Stimulated activated naive CD8-positive, alpha-beta T cell treated with anti-CD3 and anti-CD28 coated beads, Interleukin-15, amount 100 ng/mL, for 72 hours (primary cell): Measurements from ENCODE around the gene STAT5A.
"Not testable (repeated sequence)": the region's sequence is repeated elsewhere in the genome, so short reads cannot be mapped to it uniquely, and the experiment has no call there.

Source experiments
- ATAC-seq: fragments of 150-1000 bp; cut with Tn5 transposase; 2 replicates; pipeline ENCODE4 v1.10.0; 2021; ENCODE audit warnings: mild to moderate bottlenecking, moderate library complexity
- DNase-seq, 2 donors: peaks; one replicate each; pipeline ENCODE4 v3.0.0; 2021 to 2022
- H3K27ac Mint-ChIP-seq, 2 donors: one replicate each; pipeline ENCODE4 v1.8.0; 2022; ENCODE audit warnings: mild to moderate bottlenecking in 2 of 2, mixed read lengths in 2 of 2, moderate library complexity in 2 of 2
- H3K27me3 Mint-ChIP-seq: one replicate; pipeline ENCODE4 v1.8.0; 2022; ENCODE audit warnings: mixed read lengths
- H3K4me1 Mint-ChIP-seq: one replicate; pipeline ENCODE4 v1.8.0; 2022; ENCODE audit warnings: mild to moderate bottlenecking, mixed read lengths
- H3K4me3 Mint-ChIP-seq, 2 donors: one replicate each; pipeline ENCODE4 v1.8.0; 2022; ENCODE audit warnings: mild to moderate bottlenecking in 2 of 2, mixed read lengths in 2 of 2, moderate library complexity in 1 of 2
- H3K9me3 Mint-ChIP-seq, 2 donors: one replicate each; pipeline ENCODE4 v1.8.0; 2022; ENCODE audit warnings: mixed read lengths in 2 of 2

STAT5A gene

DNA sequence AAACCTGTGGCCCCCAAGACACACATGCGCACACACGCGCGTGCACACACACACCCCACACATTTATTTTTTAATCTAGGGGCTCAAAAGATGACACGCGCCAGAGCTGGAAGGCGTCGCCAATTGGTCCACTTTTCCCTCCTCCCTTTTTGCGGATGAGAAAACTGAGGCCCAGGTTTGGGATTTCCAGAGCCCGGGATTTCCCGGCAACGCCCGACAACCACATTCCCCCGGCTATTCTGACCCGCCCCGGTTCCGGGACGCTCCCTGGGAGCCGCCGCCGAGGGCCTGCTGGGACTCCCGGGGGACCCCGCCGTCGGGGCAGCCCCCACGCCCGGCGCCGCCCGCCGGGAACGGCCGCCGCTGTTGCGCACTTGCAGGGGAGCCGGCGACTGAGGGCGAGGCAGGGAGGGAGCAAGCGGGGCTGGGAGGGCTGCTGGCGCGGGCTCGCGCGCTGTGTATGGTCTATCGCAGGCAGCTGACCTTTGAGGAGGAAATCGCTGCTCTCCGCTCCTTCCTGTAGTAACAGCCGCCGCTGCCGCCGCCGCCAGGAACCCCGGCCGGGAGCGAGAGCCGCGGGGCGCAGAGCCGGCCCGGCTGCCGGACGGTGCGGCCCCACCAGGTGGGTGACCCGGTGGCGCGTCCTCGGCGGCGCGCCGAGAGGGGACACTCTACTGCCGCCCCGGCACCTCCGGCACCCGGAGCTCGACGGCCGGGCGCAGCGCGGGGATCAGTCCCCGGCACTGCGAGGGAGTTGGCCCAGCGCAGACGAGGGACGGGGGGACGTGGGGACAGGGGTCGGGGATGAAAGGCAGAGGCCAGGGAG is at the start of gene STAT5A:
TSS of gene STAT5A (plus strand) at position 522 of the 826 bp plus-strand sequence. CDS start 914 bp downstream, outside the sequence.
- peak within 1 kb of the TSS; percentile 89 to 93 for H3K4me3 Mint-ChIP-seq
- peak; percentile 86 for ATAC-seq
- peak; percentile 76 to 86 for DNase-seq
- peak within 1 kb of the TSS; percentile 97 for H3K27ac Mint-ChIP-seq
- no peaks in the 10 kb centered on the region for H3K27me3 Mint-ChIP-seq
- no peaks in the 10 kb centered on the region for H3K9me3 Mint-ChIP-seq
- peaks cover 83% of the 10 kb centered on the region for H3K4me1 Mint-ChIP-seq

DNA sequence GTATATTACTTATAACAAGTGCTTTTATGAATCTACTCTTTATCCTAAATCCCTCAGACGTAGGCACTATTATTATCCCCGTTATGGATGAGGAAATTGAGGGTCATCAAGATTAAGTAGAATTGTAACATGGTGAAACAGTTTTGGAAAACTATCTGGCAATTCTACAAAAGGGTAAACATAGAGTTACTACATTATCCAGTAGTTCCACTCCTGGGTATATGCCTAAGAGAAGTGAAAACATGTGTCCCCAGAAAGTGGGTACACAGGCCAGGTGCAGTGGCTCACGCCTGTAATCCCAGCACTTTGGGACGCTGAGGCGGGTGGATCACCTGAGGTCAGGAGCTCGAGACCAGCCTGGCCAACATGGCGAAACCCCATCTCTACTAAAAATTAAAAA is 48.7 kb upstream of the STAT5A start:
- not testable (repeated sequence) for H3K4me3 Mint-ChIP-seq, ATAC-seq, H3K27me3 Mint-ChIP-seq, DNase-seq, H3K9me3 Mint-ChIP-seq
- peak overlapping the region in 1 of 2 donors; percentile 25 for H3K27ac Mint-ChIP-seq
- peaks cover 39% of the 10 kb centered on the region for H3K4me1 Mint-ChIP-seq

DNA sequence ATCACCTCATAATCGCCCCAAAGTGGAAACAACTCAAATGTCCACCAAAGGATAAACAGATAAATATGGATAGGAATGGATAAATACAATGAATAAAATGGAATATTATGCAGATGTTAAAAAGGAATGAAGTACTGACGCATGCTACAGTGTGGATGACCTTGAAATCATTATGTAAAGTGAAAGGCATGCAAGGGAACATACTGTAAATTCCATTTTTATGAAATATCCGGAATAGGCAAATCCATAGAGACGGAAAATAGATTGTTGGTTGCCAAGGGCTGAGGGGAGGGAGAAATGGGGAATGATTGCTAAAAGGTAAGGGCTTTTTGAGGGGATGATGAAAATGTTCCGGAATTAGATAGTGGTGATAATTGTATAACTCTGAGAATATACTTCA is 48.1 kb upstream of the STAT5A start:
- H3K27me3 Mint-ChIP-seq = no peaks in the 10 kb centered on the region
- DNase-seq (no peak), ATAC-seq (no peak)
- no peaks in the 10 kb centered on the region for H3K9me3 Mint-ChIP-seq
- no peak overlapping the region for H3K4me3 Mint-ChIP-seq
- H3K27ac Mint-ChIP-seq = no peak overlapping the region
- H3K4me1 Mint-ChIP-seq = peaks cover 36% of the 10 kb centered on the region

DNA sequence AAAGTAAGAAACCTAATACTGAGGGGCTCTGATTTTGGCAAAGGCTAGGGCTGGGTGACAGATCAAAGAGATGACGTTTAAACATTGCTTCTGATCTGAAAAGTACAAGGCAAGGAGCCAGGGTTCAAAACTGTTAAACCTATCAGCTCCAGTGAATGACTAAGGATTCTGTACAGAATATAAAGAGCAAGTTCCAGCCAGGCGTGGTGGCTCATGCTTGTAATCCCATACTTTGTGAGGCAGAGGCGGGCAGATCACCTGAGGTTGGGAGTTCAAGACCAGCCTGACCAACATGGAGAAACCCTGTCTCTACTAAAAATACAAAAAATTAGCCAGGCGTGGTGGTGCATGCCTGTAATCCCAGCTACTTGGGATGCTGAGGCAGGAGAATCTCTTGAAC is 47.4 kb upstream of the STAT5A start:
- not testable (repeated sequence) for H3K27ac Mint-ChIP-seq, ATAC-seq, DNase-seq, H3K4me3 Mint-ChIP-seq, H3K9me3 Mint-ChIP-seq, H3K27me3 Mint-ChIP-seq
- peaks cover 32% of the 10 kb centered on the region for H3K4me1 Mint-ChIP-seq

DNA sequence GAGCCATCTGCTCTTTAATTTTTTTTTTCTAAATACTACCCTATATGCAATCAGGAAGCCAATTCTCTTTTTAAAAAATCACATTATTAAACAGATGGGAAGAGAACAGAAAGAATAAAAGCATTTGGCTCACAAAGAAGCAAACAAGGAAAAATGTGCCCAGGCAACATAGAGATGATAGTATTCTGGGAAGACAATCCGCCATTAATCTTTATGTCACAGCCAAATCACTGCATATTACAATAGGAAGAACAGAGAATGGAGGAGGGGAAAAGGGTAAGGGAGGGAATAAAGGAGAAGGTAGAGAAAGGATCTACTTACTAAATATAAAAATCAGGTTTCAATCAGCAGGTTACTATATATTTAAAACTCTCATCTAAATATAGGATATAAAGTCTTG is 46.4 kb upstream of the STAT5A start:
- ATAC-seq (no peak), DNase-seq (no peak)
- H3K27ac Mint-ChIP-seq = peak overlapping the region in 1 of 2 donors; percentile 48
- peaks cover 37% of the 10 kb centered on the region for H3K4me1 Mint-ChIP-seq
- H3K27me3 Mint-ChIP-seq = no peaks in the 10 kb centered on the region
- H3K4me3 Mint-ChIP-seq = no peak overlapping the region
- no peaks in the 10 kb centered on the region for H3K9me3 Mint-ChIP-seq

DNA sequence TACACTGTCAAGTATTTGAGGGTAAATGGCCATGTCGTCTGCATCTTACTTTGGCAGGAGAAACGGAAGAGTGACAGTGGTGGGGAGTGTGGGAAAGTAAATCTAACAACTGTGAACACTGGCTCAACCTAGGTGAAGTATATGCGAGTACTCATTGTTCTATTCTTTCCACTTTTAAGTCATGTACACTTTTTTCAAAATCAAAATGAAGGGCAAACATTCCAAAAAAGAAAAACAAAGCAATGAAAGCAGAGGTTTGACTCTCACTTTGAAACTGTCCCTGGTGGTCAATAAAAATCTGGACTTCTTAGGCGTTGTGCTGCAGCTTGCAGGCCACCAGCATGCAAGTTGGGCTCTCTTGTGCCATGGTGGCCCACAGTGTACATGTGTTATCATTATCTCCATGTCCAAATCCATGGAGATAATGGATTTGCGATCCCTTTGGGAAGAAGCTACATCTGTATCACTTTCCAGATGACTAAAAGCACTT is 44.8 kb upstream of the STAT5A start:
- H3K9me3 Mint-ChIP-seq = no peaks in the 10 kb centered on the region
- H3K4me1 Mint-ChIP-seq = peaks cover 52% of the 10 kb centered on the region
- no peak for ATAC-seq
- no peak for DNase-seq
- no peak overlapping the region for H3K27ac Mint-ChIP-seq
- no peaks in the 10 kb centered on the region for H3K27me3 Mint-ChIP-seq
- no peak overlapping the region for H3K4me3 Mint-ChIP-seq

DNA sequence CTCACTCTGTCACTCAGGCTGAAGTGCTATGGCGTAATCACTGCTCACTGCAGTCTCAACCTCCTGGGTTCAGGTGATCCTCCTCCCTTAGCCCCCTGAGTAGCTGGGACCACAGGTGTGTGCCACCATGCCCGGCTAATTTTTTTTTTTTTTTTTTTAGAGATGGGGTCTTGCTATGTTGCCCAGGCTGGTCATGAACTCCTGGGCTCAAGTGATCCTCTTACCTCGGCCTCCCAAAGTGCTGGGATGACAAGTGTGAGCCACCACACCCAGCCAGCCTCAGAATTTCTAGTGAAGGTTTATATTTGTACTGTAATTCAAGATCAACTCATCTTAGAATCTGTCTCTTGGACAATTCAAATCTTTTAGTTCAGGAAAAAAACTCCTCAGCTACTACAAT is 44.2 kb upstream of the STAT5A start:
- H3K4me1 Mint-ChIP-seq = peaks cover 58% of the 10 kb centered on the region
- H3K4me3 Mint-ChIP-seq, ATAC-seq, H3K27ac Mint-ChIP-seq, H3K9me3 Mint-ChIP-seq, DNase-seq, H3K27me3 Mint-ChIP-seq: not testable (repeated sequence)

DNA sequence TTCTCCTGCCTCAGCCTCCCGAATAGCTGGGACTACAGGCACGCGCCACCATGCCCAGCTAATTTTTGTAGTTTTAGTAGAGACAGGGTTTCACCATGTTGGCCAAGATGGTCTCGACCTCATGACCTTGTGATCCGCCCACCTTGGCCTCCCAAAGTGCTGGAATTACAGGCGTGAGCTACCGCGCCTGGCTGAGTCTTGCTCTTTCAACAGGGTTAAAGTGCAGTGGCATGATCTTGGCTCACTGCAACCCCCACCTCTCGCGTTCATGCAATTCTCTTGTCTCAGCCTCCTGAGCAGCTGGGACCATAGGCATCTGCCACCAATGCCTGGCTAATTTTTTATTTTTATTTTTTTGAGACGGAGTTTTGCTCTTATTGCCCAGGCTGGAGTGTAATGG is 43.1 kb upstream of the STAT5A start:
- not testable (repeated sequence) for H3K27me3 Mint-ChIP-seq, DNase-seq, H3K4me3 Mint-ChIP-seq, ATAC-seq, H3K9me3 Mint-ChIP-seq, H3K27ac Mint-ChIP-seq
- peaks cover 61% of the 10 kb centered on the region for H3K4me1 Mint-ChIP-seq

DNA sequence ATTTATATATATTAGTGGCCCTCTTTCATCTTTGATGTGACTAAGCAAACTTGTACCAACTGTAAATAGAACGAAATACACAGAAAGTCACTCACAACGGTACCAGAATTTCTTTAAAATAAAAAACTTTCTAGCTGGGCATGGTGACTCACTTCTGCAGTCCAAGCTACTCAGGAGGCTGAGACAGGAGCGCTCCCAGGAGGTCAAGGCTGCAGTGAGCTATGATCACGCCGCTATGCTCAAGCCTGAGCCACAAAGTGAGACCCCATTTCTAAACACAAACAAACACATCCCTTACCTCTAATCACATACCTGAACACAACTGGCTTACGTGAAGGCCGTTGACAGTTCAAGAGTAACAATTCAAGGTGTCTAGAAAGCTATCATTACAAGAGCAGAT is 41.8 kb upstream of the STAT5A start:
- Mint-ChIP-seq H3K27ac (peak overlapping the region; percentile 16 to 54), H3K4me1 (peaks cover 62% of the 10 kb centered on the region), H3K4me3 (peak overlapping the region; percentile 47 to 96), H3K27me3 (no peaks in the 10 kb centered on the region), H3K9me3 (no peaks in the 10 kb centered on the region)
- ATAC-seq (no peak), DNase-seq (no peak)

DNA sequence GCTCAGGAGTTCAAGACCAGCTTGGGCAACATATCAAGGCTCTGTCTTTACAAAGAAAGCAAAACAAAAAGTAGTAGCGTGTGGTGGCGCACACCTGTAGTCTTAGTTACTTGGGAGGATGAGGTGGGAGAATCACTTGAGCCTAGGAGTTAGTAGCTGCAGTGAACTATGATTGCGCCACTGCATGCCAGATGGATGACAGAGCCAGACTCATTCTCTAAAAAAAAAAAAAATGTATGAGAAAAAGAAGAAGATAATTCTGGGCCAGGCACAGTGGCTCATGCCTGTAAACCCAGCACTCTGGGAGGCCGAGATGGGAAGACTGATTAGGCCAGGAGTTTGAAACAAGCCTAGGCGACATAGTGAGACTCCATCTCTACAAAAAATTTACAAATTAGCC is 40.6 kb upstream of the STAT5A start:
- peak overlapping the region; percentile 85 to 98 for H3K27ac Mint-ChIP-seq
- H3K9me3 Mint-ChIP-seq = no peaks in the 10 kb centered on the region
- no peaks in the 10 kb centered on the region for H3K27me3 Mint-ChIP-seq
- no peak for ATAC-seq
- peaks cover 62% of the 10 kb centered on the region for H3K4me1 Mint-ChIP-seq
- peak overlapping the region; percentile 88 to 96 for H3K4me3 Mint-ChIP-seq
- no peak for DNase-seq

DNA sequence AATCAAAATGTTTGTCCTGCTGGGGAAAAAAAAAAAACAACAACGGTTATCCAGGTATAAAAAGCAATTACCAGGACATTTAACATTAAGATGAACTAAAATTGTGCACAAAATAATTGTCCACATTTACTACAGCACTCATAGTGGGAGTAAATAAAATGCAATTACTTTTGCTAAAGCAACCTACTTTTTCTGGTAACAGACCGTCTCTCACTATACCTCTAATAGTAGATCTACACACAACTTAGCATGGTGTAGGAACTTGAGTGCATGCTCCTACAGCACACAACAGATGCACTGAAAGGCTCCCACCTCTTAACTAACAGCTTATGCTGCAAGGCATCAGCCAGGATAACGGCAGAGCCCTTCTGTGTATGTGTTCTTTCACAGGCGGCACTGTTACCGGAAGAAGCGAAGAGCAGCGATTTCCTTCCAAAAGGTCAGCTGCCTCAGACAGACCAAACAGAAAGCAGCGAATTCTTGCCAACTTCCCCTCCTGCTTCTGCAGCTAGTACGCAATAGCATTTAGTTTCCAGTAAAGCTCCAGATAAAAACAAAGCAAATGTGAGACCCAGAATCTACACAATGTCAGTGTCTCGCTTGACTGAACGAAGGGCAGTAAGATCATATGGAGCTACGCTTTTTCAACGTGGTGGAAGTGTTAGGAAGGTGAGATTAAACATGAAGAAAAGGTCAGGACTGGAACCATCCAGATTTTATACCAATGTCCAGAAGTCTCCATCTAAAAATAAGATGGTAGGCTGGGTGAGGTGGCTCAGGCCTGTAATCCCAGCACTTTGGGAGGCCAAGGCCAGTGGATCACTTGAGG is 39.7 kb upstream of the STAT5A start:
- H3K4me3 Mint-ChIP-seq = peak overlapping the region; percentile 88 to 96
- H3K9me3 Mint-ChIP-seq = no peaks in the 10 kb centered on the region
- DNase-seq (peak; percentile 63 to 79), ATAC-seq (peak; percentile 94)
- peak overlapping the region; percentile 98 to 99 for H3K27ac Mint-ChIP-seq
- no peaks in the 10 kb centered on the region for H3K27me3 Mint-ChIP-seq
- peaks cover 71% of the 10 kb centered on the region for H3K4me1 Mint-ChIP-seq

DNA sequence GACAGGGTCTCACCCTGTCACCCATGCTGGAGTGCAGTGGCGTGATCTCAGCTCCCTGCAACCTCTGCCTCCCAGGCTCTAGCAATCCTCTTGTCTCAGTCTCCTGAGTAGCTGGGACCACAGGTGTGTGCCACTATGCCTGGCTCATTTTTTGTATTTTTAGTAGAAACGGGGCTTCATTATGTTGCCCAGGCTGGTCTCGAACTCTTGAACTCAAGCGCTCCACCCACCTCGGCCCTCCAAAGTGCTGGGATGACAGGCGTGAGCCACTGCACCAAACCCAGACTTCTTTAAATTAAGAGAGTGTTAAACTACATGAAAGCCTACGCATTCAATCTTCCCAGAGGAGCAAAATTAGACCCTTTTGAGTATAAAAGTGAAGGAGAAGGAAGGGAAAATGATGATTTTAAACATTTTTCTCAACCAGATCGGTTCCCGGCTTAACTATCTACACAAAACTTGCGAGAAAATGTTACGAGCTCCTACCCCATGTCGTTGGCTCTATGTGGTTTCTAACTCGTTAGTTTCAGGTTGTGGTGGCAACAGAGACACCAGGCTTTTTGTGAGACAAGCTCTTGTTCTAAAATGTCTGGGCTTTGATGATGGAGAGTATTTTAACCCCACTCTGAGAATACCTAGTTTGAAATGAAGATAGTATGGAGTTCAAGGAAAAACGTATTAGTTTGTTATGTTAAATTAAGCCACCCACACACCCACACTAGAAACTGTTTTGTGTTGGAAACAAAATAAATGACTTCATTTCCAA is 38.4 kb upstream of the STAT5A start:
- Mint-ChIP-seq H3K27ac (peak overlapping the region; percentile 98 to 99), H3K9me3 (no peaks in the 10 kb centered on the region), H3K4me1 (peaks cover 73% of the 10 kb centered on the region), H3K27me3 (no peaks in the 10 kb centered on the region), H3K4me3 (peak overlapping the region; percentile 88 to 96)
- DNase-seq = peak; percentile 25 to 54
- peak; percentile 77 for ATAC-seq

DNA sequence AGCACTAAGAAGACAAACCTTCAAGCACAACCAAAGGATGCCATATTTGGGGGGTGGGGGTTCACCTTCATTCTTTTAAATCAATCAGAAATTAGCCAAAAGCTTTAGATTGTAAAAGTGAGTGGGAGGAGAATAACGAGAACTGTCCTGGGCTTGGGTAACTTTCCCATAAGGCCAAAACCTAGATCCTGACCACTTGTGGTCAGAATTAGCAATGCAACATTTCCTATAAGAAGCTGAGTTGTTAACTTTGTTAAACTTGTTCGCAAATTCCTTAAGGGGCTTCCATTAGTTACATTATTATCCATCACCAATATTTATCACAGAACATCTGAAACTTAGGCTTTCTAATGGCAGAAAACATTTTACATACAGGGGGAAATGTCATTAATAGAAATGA is 37.2 kb upstream of the STAT5A start:
- H3K27me3 Mint-ChIP-seq = no peaks in the 10 kb centered on the region
- peak overlapping the region; percentile 29 to 37 for H3K4me3 Mint-ChIP-seq
- ATAC-seq = no peak
- H3K9me3 Mint-ChIP-seq = no peaks in the 10 kb centered on the region
- H3K4me1 Mint-ChIP-seq = peaks cover 83% of the 10 kb centered on the region
- H3K27ac Mint-ChIP-seq = peak overlapping the region in 1 of 2 donors; percentile 87
- no peak for DNase-seq

DNA sequence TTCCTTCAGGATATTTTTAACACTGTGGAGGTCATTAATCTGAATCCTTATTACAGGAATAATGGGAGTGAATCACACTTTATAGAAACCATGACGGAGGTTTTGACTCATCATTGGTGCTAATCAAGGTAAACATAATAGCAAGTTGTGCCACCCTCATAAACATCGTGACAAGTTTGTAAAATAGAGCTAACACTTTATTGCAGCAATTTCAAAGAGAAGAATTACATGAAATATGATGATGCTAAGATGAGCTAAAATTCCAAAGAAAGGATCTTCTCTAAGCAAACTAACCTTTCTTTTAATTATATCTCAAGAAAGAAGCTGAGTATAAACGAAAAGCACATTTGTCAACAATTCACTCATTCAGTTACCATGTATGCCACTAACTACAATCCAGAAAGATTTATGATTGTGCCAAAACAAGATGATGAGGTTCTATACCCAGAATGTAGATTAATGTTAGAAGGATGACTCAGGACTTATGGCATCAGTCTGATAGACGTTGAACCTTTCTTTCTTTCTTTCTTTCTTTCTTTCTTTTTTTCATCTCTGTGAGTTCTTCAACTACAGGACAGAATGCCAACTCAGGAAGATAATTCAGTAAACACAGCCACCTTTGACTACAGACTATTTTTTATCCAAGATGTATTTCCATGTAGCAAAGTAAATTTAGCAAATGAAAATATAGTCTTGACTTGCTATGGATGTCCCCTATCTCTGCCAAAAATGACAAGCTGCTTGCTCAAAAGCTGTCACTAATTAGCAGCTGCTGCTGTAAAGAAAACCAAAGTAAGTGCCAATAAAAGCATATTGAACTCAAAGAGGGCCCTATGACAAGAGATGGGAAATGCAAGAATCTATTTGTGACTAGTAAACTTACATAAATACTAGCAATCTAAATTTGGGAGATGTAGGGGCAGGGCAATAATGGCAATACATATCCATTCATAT is 35.4 kb upstream of the STAT5A start:
- DNase-seq (no peak), ATAC-seq (no peak)
- Mint-ChIP-seq H3K4me3 (no peak overlapping the region), H3K9me3 (no peaks in the 10 kb centered on the region), H3K27me3 (no peaks in the 10 kb centered on the region), H3K4me1 (peaks cover 72% of the 10 kb centered on the region), H3K27ac (no peak overlapping the region)
